ENCODE data around the gene SIAE.

Gene SIAE, protein sequence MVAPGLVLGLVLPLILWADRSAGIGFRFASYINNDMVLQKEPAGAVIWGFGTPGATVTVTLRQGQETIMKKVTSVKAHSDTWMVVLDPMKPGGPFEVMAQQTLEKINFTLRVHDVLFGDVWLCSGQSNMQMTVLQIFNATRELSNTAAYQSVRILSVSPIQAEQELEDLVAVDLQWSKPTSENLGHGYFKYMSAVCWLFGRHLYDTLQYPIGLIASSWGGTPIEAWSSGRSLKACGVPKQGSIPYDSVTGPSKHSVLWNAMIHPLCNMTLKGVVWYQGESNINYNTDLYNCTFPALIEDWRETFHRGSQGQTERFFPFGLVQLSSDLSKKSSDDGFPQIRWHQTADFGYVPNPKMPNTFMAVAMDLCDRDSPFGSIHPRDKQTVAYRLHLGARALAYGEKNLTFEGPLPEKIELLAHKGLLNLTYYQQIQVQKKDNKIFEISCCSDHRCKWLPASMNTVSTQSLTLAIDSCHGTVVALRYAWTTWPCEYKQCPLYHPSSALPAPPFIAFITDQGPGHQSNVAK

DNA sequence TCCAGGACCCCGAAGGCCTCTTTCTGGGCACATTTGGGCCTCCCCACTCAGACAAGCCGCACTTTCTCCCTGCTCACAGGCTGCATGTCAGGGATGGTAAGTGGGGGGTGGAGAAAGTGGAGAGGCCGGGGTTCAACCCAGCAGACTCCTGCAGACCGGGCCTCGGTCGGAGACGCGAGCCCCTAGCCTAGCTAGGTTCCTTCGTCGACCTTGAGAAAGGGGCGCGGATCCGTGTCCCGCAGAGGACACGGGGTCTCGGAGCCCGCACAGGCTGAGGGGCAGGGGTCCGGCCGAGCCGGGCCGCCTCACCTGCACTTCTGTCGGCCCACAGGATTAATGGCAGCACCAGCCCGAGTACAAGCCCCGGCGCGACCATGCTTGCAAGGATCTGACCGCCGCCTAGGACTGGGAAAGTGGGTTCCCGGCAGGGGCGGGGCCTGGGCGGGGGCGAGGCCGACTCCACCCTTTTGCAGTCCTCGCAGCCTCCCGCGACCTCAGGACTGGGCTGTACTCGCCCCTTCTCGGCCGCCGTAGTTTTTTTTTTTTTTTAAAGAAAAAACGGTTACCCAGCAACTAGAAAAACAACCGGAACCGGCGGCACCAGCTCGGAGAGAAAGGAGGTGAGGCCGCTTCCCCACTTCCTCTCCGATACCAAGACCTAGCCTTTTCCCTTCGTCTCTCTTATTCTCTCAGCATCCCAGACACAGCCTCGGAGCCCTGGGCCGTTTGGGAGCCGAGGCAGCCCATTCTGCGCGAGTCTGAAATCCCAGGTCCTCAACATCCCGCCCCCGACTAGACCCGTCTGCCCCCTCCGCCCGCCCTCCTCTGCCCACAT is at the start of gene SIAE, which contains the start of gene SPA17:
TSS of gene SIAE (minus strand) at position 407 of the 835 bp plus-strand sequence. CDS start at position 376, 31 bp downstream.
TSS of gene SPA17 (plus strand) at position 572 of the 835 bp plus-strand sequence. CDS start 1,361 bp downstream, outside the sequence.
- DNase-seq (ENCODE audit: low read depth, low spot score), result peak; percentile 88
- peak within 1 kb of the TSS; percentile 23 for H3K27ac ChIP-seq

- no peak for DNase-seq (ENCODE audit: low read depth, low spot score)
- no peak overlapping the region for H3K27ac ChIP-seq
These were observed 48.6 kb upstream of the SIAE start for GRCh38 chr11:124722176-124722575.

- no peak overlapping the region for H3K27ac ChIP-seq
- DNase-seq (ENCODE audit: low read depth, low spot score), result no peak
These were observed 46.0 kb upstream of the SIAE start for GRCh38 chr11:124719534-124719933.

GRCh38 chr11:124718801-124719200 is 45.3 kb upstream of the SIAE start:
- H3K27ac ChIP-seq, result no peak overlapping the region
- no peak for DNase-seq (ENCODE audit: low read depth, low spot score)

DNA sequence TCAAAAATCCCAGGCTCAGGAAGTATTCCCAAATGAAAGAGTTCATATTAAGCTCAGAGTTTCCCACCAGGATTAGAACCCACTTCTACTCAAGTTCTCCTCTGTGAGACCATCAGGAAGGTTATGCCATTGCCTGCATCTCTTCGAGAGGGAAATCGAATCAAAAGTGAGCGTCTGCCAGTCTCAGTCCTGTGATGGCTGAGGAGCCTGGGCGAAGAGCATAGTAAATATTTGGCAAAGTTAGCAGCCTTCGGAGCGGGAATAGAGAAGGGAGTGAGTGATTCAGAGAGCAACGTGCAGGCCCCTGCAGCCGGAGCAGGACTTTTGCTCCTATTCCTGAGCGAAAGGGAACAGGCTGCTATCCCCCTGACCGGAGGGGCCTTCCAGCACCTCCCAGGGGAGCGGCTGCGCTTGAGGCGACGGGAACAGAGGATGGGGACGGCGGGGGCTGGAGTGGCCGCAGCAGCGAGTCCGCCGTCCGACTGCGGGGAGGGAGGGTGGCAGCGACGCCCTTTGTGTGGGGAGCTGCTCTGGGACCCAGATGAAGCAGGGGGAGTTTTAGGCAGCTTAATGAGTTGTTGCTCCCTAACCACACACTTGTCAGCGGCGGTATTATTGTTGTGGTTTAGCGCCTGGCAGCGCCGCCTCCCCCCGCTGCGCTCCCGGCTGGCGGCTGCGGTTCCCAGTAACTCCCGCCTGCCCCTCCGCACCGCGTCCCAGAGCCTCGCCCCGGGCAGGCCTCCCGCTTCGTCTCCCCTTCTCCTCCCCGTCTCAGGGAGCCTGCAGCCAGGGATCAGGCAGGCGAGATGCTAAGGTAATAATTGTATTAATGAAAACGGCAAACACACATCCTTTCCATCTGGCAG is 44.5 kb upstream of the SIAE start:
- DNase-seq (ENCODE audit: low read depth, low spot score), result no peak
- no peak overlapping the region for H3K27ac ChIP-seq

- peak overlapping the region; percentile 14 for H3K27ac ChIP-seq
- peak; percentile 39 for DNase-seq (ENCODE audit: low read depth, low spot score)
These were observed 43.9 kb upstream of the SIAE start for GRCh38 chr11:124717421-124717785.

DNA sequence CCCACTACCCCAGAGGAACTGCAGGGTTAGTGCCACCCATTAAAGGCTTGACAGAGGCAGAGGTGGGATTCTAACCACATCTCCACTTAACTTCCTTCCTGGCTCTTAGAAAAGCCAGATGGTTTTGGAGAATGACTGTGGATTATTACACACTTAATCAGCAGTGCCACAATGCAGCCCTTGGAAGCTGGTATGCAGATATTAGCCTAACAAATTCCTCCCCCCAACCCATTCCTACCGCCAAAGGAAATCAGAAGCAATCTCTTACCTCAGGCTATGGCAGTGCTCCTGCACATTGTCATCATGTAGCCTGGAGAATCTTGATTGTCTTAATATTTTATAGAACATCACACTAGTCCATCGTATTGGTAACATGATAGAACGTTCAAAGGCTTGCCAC is 43.1 kb upstream of the SIAE start:
- H3K27ac ChIP-seq, result peak overlapping the region; percentile 14
- DNase-seq (ENCODE audit: low read depth, low spot score), result no peak

GRCh38 chr11:124712392-124712791 is 38.9 kb upstream of the SIAE start:
- no peak for DNase-seq (ENCODE audit: low read depth, low spot score)
- H3K27ac ChIP-seq, result no peak overlapping the region

- DNase-seq (ENCODE audit: low read depth, low spot score), result no peak
- H3K27ac ChIP-seq, result no peak overlapping the region
These were observed 34.3 kb upstream of the SIAE start for GRCh38 chr11:124707829-124708228.

- DNase-seq (ENCODE audit: low read depth, low spot score), result no peak
- H3K27ac ChIP-seq, result no peak overlapping the region
These were observed 26.5 kb upstream of the SIAE start for GRCh38 chr11:124700028-124700427.

- DNase-seq (ENCODE audit: low read depth, low spot score), result no peak
- H3K27ac ChIP-seq, result no peak overlapping the region
These were observed 26.0 kb upstream of the SIAE start for GRCh38 chr11:124699547-124699946.

DNA sequence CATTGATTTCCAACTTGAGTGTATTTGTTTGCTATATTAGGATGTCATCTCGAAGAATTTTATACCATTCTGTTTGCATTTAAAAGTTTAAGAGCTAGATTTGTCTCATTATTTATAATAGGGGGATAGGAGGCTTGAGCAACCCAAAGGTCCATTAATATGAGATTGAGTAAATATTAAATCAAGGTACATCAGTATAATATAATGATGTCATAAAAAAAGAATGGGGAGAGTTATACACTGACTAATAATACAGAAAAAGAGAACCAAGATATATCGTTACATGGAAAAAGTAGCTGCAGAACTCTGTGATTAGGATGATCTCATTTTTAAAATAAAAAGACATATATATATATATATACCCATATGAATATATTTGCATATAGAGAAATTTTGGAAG is 19.6 kb upstream of the SIAE start:
- H3K27ac ChIP-seq, result no peak overlapping the region

DNA sequence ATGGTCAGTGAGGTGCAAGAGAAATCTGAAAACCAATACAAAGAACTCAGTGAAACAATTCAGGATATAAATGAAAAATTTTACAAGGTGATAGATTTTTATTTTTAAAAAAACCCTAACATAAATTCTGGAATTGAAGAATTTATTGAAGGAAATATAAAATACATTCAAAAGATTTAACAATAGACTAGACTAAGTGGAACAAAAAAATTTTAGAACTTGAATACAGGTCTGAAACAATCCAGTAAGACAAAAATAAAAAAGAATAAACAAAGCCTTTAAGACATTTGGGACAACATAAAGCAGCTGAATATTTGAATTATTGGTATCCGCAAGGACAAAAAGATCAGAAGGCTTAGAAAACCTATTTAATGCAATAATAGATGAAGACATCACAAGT is 8.9 kb upstream of the SIAE start:
- no peak for DNase-seq (ENCODE audit: low read depth, low spot score)
- H3K27ac ChIP-seq, result no peak overlapping the region

More for the DNA sequence above, 19.6 kb upstream of the SIAE start:
- no peak for DNase-seq (ENCODE audit: low read depth, low spot score)

GRCh38 chr11:124681421-124681820 is 7.9 kb upstream of the SIAE start:
- no peak for DNase-seq (ENCODE audit: low read depth, low spot score)

DNA sequence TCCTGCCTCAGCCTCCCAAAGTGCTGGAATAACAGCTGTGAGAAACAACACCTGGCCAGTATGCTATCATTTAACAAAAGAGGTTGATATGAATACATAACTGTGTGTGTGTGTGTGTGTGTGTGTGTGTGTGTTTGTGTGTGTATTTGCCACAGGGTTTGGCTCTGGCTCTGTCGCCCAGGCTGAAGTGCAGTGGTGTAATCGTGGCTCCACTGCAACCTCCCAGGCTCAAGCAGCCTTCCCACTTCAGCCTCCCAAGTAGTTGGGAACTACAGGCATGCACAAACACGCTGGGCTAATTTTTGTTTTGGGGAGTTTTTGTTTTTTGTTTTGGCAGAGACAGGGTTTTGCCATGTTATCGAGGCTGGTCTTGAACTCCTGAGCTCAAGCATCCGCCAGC is 4.9 kb upstream of the SIAE start:
- no peak overlapping the region for H3K27ac ChIP-seq
- DNase-seq (ENCODE audit: low read depth, low spot score), result no peak

More at GRCh38 chr11:124681421-124681820, 7.9 kb upstream of the SIAE start:
- no peak overlapping the region for H3K27ac ChIP-seq

DNA sequence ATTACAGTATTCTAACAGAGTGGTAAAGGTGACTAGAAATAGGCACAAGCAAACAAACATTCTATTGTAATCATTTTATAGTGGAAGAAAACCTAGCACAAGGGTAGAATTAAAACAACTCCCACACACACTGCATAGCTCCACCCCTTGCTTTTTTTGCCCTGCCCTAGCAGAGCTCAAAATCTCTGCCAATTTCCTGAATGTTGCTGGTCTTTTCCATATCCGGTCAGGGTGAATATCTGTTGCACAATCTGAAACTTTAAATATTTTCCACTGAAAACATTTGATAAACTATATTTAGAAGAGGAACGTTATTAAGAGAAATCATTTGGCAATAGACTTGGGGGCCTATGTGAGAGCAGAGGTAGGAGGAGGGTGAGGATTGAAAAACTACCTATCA is 2.8 kb upstream of the SIAE start:
- H3K27ac ChIP-seq, result no peak overlapping the region
- no peak for DNase-seq (ENCODE audit: low read depth, low spot score)

GRCh38 chr11:124674571-124674970 is 1.0 kb upstream of the SIAE start:
- DNase-seq (ENCODE audit: low read depth, low spot score), result no peak
- H3K27ac ChIP-seq, result no peak overlapping the region

GRCh38 chr11:124674168-124674517 is 604 bp upstream of the SIAE start:
- DNase-seq (ENCODE audit: low read depth, low spot score), result no peak
- peak overlapping the region; percentile 23 for H3K27ac ChIP-seq

DNA sequence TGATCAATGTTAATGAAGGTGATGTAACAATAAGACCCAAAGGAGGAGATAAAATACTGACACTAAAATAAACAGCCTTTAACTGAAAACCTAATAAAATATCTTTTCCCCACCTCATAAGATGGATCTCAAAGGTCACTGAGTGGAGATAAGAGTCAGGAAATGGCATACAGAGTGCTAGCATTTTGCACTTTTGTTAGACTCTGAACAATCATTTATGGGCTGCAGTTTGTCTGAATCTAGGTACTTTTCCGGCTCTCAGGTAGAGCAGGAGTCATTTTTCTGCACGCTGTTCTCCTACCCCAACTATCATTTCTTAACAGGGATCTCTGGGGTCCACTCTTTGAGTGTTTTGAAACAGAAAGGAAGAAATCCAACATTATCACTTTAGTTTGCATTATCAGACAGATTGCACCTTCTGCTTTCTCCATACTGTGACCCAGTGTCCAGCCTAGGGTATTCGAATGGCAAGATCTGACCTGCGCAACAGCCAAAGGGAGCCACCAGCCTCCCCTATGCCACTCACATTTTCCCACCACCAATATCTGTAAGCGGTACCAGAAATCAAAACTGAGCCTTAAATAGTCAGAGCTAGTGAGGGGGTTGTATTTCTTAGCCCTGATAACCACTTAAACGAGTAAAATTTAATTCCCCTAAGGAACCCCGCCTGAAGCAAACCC is 863 bp downstream of the SIAE start:
- no peak overlapping the region for H3K27ac ChIP-seq

DNA sequence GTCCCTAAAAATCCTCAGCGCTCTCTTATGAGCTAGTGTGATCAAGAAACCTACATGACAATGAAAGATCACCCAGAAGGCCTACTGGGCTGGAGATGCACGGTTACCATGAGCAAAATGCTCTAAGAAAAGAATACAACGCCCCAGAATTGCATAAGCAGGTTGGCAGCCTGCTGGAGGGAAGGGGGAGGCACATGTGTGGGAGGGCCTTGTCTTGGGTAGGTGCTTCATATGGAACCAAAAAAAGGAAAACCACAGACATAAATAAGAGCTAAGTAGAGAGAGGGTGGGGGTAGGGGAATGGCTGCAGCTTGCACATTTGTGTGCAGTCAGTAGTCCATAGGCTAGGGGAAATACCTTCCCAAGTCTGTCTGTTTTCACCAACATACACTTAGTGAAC is 2.8 kb downstream of the SIAE start:
- DNase-seq (ENCODE audit: low read depth, low spot score), result no peak
- H3K27ac ChIP-seq, result no peak overlapping the region

More for the DNA sequence above, 863 bp downstream of the SIAE start:
- no peak for DNase-seq (ENCODE audit: low read depth, low spot score)

Data from epithelial cell of prostate (primary cell).